Loucy (cell line): ENCODE measurements around the gene ADGRB3.

Experiments used
- H2AFZ ChIP-seq: fragments of 200-600 bp; sonication (generic); 2 replicates; pipeline ENCODE4 v1.6.0; 2016; ENCODE audit warnings: antibody characterized with exemption, mild to moderate bottlenecking, low read length, moderate library complexity
- H3F3A ChIP-seq: fragments of 200-600 bp; 2 replicates; pipeline ENCODE4 v1.6.0; 2016; ENCODE audit warnings: antibody characterized with exemption, low read depth, mild to moderate bottlenecking
- H3K27me3 ChIP-seq: fragments of 200-600 bp; sonication (generic); 2 replicates; pipeline ENCODE4 v1.6.1; 2014; ENCODE audit warnings: low read length, mild to moderate bottlenecking; ENCODE audit not compliant: insufficient read depth, poor library complexity, severe bottlenecking
- H3K36me3 ChIP-seq: fragments of 200-600 bp; sonication (generic); 2 replicates; pipeline ENCODE4 v1.6.1; 2016; ENCODE audit warnings: low read length; ENCODE audit not compliant: insufficient read depth
- H3K4me1 ChIP-seq: fragments of 200-600 bp; sonication (generic); 2 replicates; pipeline ENCODE4 v1.5.1; 2014; ENCODE audit warnings: low read length, mild to moderate bottlenecking; ENCODE audit not compliant: insufficient read depth, poor library complexity, severe bottlenecking
- H3K4me2 ChIP-seq: fragments of 200-600 bp; sonication (generic); 2 replicates; pipeline ENCODE4 v1.6.0; 2014; ENCODE audit warnings: antibody characterized with exemption, low read length, low read depth, mild to moderate bottlenecking; ENCODE audit not compliant: poor library complexity, severe bottlenecking
- H3K4me3 ChIP-seq: fragments of 200-600 bp; sonication (generic); 2 replicates; pipeline ENCODE4 v1.5.1; 2014; ENCODE audit warnings: low read length, mild to moderate bottlenecking, mixed read lengths; ENCODE audit not compliant: poor library complexity, severe bottlenecking
- H3K79me2 ChIP-seq: fragments of 200-600 bp; sonication (generic); 2 replicates; pipeline ENCODE4 v1.6.1; 2014; ENCODE audit warnings: low read length; ENCODE audit not compliant: insufficient read depth
- H3K9ac ChIP-seq: fragments of 200-600 bp; sonication (generic); 2 replicates; pipeline ENCODE4 v1.6.0; 2014; ENCODE audit warnings: mild to moderate bottlenecking, low read depth, low read length, moderate library complexity; ENCODE audit not compliant: poor library complexity, severe bottlenecking
- H3K9me2 ChIP-seq: fragments of 200-600 bp; sonication (generic); replicated peaks from 2 replicates; pipeline ENCODE4 v1.6.1; 2016; ENCODE audit warnings: low read depth, low read length, mixed read lengths
- H3K9me3 ChIP-seq: fragments of 200-600 bp; sonication (generic); 2 replicates; pipeline ENCODE4 v1.6.1; 2014; ENCODE audit warnings: mild to moderate bottlenecking, antibody characterized with exemption, low read length, low read depth; ENCODE audit not compliant: insufficient read depth
- H4K20me1 ChIP-seq: fragments of 200-600 bp; sonication (generic); 2 replicates; pipeline ENCODE4 v1.6.0; 2014; ENCODE audit warnings: antibody characterized with exemption, low read length, mild to moderate bottlenecking; ENCODE audit not compliant: insufficient read depth, poor library complexity, severe bottlenecking
- CTCF ChIP-seq: fragments of 200-600 bp; sonication (generic); conservative IDR thresholded peaks from 2 replicates; pipeline ENCODE4 v1.5.1; 2014; ENCODE audit warnings: mild to moderate bottlenecking, antibody characterized with exemption, low read length
- EZH2phosphoT487 ChIP-seq: fragments of 200-600 bp; IDR thresholded peaks from 2 replicates; pipeline ENCODE4 v1.6.1; 2018; ENCODE audit warnings: antibody characterized with exemption, mild to moderate bottlenecking, moderate library complexity, borderline replicate concordance

Gene ADGRB3

DNA sequence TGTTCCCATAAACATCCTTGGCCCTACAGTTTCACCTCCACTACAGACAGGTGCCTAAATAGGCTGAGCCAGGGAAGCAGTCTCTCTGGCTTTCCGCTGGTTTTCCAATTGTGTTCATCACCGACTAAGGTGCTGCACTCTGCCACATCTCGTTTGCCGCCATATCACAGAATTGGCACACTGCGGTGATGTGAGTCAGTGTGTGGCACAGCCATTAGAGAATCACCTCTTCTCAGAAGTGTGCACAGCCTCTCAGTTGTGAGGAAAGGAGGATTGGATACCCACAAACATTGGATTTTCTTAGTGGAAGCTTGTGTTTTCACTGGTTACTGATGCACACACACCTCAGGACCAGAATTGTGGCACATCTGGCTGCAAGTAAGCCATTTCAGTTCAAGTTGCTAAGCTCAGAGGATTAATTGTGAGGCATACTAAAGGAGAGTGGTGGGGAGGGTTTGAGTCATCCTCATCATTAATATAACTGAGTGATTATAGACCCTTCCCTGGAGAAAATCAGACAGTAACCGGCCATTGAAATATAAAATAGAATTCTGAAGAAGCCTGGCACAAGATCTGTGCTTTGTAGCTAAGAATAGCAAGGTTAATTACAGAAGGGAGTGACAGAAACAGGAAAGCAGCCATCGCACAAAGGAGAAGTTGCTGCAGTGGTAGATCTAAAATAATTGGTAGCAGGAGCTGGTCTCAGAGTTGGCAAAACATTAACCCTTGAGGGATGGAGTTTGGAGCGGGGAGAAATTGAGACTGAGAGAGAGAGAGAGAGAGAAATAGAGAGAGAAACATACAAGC lies 654.8 kb downstream of the ADGRB3 start:
- H4K20me1 ChIP-seq: no peaks in the 10 kb centered on the region
- no peaks in the 10 kb centered on the region for H3F3A ChIP-seq
- no peaks in the 10 kb centered on the region for H3K9me3 ChIP-seq
- no peak overlapping the region for H3K4me3 ChIP-seq
- H3K27me3 ChIP-seq: no peaks in the 10 kb centered on the region
- H3K4me2 ChIP-seq: no peak overlapping the region
- no peak overlapping the region for H3K9ac ChIP-seq
- no peaks in the 10 kb centered on the region for H3K4me1 ChIP-seq
- H3K36me3 ChIP-seq: no peaks in the 10 kb centered on the region
- TF ChIP-seq EZH2phosphoT487 (no peak), CTCF (no peak)
- no peaks in the 10 kb centered on the region for H3K79me2 ChIP-seq
- H3K9me2 ChIP-seq: no peaks in the 10 kb centered on the region
- H2AFZ ChIP-seq: no peak overlapping the region

GRCh38 chr6:69293471-69293870 lies 658.4 kb downstream of the ADGRB3 start:
- Histone ChIP-seq H4K20me1 (no peaks in the 10 kb centered on the region), H3K9ac (no peak overlapping the region), H3K36me3 (no peaks in the 10 kb centered on the region), H3F3A (no peaks in the 10 kb centered on the region), H3K9me3 (no peaks in the 10 kb centered on the region), H3K4me1 (no peaks in the 10 kb centered on the region), H3K79me2 (no peaks in the 10 kb centered on the region), H2AFZ (no peak overlapping the region), H3K4me2 (no peak overlapping the region), H3K4me3 (no peak overlapping the region), H3K9me2 (no peaks in the 10 kb centered on the region), H3K27me3 (no peaks in the 10 kb centered on the region)
- no peak for TF ChIP-seq CTCF
- TF ChIP-seq EZH2phosphoT487: no peak

DNA sequence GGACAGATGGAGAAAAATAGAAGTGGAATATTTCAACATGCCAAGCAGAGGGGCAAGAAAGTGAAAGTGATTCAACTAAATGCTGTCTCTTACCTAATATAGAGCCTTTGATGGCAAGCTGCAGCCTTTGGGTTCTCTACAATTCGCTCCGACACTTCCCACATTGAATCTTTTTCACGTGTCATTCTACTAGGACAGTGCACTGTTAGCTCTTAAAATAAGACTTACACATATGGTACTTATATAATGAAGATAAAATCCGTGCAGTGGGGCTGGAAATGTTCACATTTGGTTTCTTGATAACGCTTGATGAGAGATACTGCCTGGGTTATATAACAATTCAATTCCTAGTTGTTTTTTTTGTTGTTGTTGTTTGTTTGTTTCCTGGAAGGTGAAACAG lies 659.3 kb downstream of the ADGRB3 start:
- H3K4me1 ChIP-seq: no peaks in the 10 kb centered on the region

More for the DNA sequence above, 659.3 kb downstream of the ADGRB3 start:
- Histone ChIP-seq H3F3A (no peaks in the 10 kb centered on the region), H3K9me3 (no peaks in the 10 kb centered on the region), H3K9me2 (no peaks in the 10 kb centered on the region), H3K9ac (no peak overlapping the region), H2AFZ (no peak overlapping the region), H3K4me2 (no peak overlapping the region), H4K20me1 (no peaks in the 10 kb centered on the region), H3K27me3 (no peaks in the 10 kb centered on the region), H3K36me3 (no peaks in the 10 kb centered on the region), H3K4me3 (no peak overlapping the region), H3K79me2 (no peaks in the 10 kb centered on the region)
- TF ChIP-seq CTCF (no peak), EZH2phosphoT487 (no peak)
